ENCODE results near the gene NLN. TPM values are rescaled to one million over a fixed set of nuclear protein-coding genes. Genes with fewer than 3 reads are reported as not detected.
A peak's percentile ranks its signal among the peaks of the same experiment; 100 is the strongest.
"Not testable (repeated sequence)": the region's sequence is repeated elsewhere in the genome, so short reads cannot be mapped to it uniquely, and the experiment has no call there.

Gene NLN
- total and polyA plus RNA-seq, 2 donors = 2.5 to 7.5 TPM

DNA sequence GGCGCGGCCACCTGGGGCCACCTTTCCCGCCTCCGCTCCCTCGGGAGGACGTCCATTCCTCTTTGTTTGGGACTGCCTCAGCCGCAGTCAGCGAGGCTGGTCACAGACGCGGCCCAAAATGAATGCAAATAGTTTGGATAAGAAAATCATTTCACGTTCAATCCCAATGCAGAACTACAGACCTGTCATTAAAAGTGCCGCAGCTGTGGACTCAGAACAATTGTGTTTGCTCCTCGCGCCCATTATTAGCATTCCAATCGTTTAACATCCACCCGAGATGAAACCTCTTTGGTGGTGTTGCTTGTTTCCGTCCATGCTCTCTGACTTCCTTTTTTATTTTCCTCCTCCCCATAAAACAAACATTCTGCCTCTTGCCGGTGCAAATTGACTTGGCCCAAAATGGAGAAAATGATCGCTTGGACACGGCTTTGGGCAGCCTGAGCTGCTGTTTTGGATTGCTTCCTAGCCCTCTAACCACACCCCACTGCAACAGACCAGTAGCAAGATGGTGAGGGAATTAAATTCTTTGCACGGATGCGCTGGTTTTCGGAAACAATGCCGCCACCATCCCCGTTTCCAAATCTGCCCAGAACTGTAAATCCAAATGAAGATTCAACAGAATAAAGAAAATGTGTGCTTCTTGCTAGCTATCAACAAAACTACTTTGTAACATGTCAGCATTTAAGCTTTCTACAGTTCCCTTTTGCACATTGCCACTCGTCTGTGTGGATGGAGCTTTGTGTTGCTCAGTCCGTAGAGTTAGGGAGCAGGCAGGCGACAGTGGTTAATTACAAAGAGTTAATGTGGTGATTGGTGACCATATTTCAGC is 784 bp downstream of the NLN start:
- H3K4me3 ChIP-seq (ENCODE audit: low read length in 2 of 2) = peak overlapping the region; percentile 47 to 92
- H3K27ac ChIP-seq (ENCODE audit: low read depth in 1 of 2, low read length in 1 of 2) = no peak overlapping the region
- DNase-seq (ENCODE audit: low read depth in 6 of 9, low spot score in 9 of 9) = peak in 2 of 9 donors; percentile 13 to 27
- no peaks in the 10 kb centered on the region for H3K9me3 ChIP-seq (ENCODE audit: control insufficient read depth in 2 of 2, insufficient read depth in 1 of 2, low read length in 1 of 2)
- H3K27me3 ChIP-seq (ENCODE audit: control insufficient read depth in 2 of 2, insufficient read depth in 1 of 2, low read length in 1 of 2) = peaks cover 0 to 10% of the 10 kb centered on the region in 2 donors
- H3K36me3 ChIP-seq (ENCODE audit: control insufficient read depth in 2 of 2, insufficient read depth in 2 of 2, low read length in 1 of 2) = no peaks in the 10 kb centered on the region
- 7% methylated on average over 28 of the region's 28 CpGs for WGBS
- H3K4me1 ChIP-seq (ENCODE audit: control insufficient read depth in 2 of 2, insufficient read depth in 2 of 2, low read length in 2 of 2) = peaks cover 4 to 24% of the 10 kb centered on the region in 2 donors

DNA sequence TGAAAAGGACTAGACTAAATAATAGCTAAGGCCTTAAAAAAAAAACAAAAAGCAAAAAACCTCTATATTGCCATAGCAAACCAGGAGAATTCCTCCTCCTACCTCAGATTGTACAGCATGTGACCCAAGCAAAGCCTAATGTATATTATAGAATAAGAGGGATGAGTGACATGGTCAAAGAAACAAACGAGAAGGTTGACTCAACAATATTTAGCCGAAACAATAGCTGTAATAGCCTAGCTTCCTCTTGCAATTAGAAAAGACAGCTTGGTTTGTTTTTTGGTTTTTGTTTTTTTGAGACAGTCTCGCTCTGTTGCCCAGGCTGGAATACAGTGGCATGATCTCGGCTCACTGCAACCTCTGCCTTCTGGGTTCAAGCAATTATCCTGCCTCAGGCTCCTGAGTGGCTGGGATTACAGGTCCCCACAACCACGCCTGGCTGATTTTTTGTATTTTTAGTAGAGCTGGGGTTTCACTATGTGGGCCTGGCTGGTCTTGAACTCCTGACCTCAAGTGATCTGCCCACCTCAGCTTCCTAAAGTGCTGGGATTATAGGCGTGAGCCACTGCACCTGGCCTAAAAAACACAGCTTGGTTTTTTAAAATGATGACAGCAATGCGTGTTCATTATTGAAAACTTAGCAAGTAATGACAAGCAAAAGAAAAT is 5.6 kb downstream of the NLN start:
- WGBS = 94% methylated on average over 7 of the region's 7 CpGs
- H3K27me3 ChIP-seq (ENCODE audit: control insufficient read depth in 2 of 2, insufficient read depth in 1 of 2, low read length in 1 of 2) = peaks cover 0 to 5% of the 10 kb centered on the region in 2 donors

DNA sequence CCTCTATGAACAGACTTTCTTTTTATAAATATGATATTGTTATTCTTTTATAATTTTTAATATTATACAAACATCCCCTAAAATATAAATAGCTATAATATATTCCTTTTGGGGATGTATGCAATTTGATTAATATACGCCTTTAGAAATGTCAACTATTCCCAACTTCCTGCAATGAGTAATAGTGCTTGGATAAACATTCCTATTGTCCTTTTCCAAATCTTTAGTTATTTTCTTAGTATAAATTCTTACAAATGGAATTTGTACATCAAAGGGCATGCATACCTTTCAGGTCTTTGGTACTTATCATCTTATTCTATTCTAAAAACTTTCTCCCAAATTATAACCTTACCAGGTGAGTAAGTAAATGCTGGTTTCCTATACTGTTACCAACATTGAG is 6.2 kb downstream of the NLN start:
- Histone ChIP-seq H3K9me3 (ENCODE audit: control insufficient read depth in 2 of 2, insufficient read depth in 1 of 2, low read length in 1 of 2) (no peaks in the 10 kb centered on the region), H3K36me3 (ENCODE audit: control insufficient read depth in 2 of 2, insufficient read depth in 2 of 2, low read length in 1 of 2) (no peaks in the 10 kb centered on the region), H3K27me3 (ENCODE audit: control insufficient read depth in 2 of 2, insufficient read depth in 1 of 2, low read length in 1 of 2) (no peaks in the 10 kb centered on the region), H3K4me1 (ENCODE audit: control insufficient read depth in 2 of 2, insufficient read depth in 2 of 2, low read length in 2 of 2) (no peaks in the 10 kb centered on the region), H3K27ac (ENCODE audit: low read depth in 1 of 2, low read length in 1 of 2) (no peak overlapping the region), H3K4me3 (ENCODE audit: low read length in 2 of 2) (no peak overlapping the region)
- 99% methylated on average over 1 of the region's 1 CpG for WGBS
- DNase-seq (ENCODE audit: low read depth in 6 of 9, low spot score in 9 of 9) = no peak

More for the DNA sequence above, 5.6 kb downstream of the NLN start:
- Histone ChIP-seq H3K27ac (ENCODE audit: low read depth in 1 of 2, low read length in 1 of 2) (no peak overlapping the region), H3K4me3 (ENCODE audit: low read length in 2 of 2) (no peak overlapping the region), H3K9me3 (ENCODE audit: control insufficient read depth in 2 of 2, insufficient read depth in 1 of 2, low read length in 1 of 2) (no peaks in the 10 kb centered on the region), H3K36me3 (ENCODE audit: control insufficient read depth in 2 of 2, insufficient read depth in 2 of 2, low read length in 1 of 2) (no peaks in the 10 kb centered on the region), H3K4me1 (ENCODE audit: control insufficient read depth in 2 of 2, insufficient read depth in 2 of 2, low read length in 2 of 2) (peaks cover 0 to 5% of the 10 kb centered on the region in 2 donors)
- DNase-seq (ENCODE audit: low read depth in 6 of 9, low spot score in 9 of 9) = no peak

- H3K9me3 ChIP-seq (ENCODE audit: control insufficient read depth in 2 of 2, insufficient read depth in 1 of 2, low read length in 1 of 2) = no peaks in the 10 kb centered on the region
- no peak for DNase-seq (ENCODE audit: low read depth in 6 of 9, low spot score in 9 of 9)
- WGBS = 93% methylated on average over 2 of the region's 2 CpGs
- no peak overlapping the region for H3K4me3 ChIP-seq (ENCODE audit: low read length in 2 of 2)
- H3K4me1 ChIP-seq (ENCODE audit: control insufficient read depth in 2 of 2, insufficient read depth in 2 of 2, low read length in 2 of 2) = no peaks in the 10 kb centered on the region
- H3K27ac ChIP-seq (ENCODE audit: low read depth in 1 of 2, low read length in 1 of 2) = no peak overlapping the region
- H3K36me3 ChIP-seq (ENCODE audit: control insufficient read depth in 2 of 2, insufficient read depth in 2 of 2, low read length in 1 of 2) = no peaks in the 10 kb centered on the region
- H3K27me3 ChIP-seq (ENCODE audit: control insufficient read depth in 2 of 2, insufficient read depth in 1 of 2, low read length in 1 of 2) = no peaks in the 10 kb centered on the region
Observed at GRCh38 chr5:65730910-65731309, 8.9 kb downstream of the NLN start.

- H3K9me3 ChIP-seq (ENCODE audit: control insufficient read depth in 2 of 2, insufficient read depth in 1 of 2, low read length in 1 of 2); H3K36me3 ChIP-seq (ENCODE audit: control insufficient read depth in 2 of 2, insufficient read depth in 2 of 2, low read length in 1 of 2); DNase-seq (ENCODE audit: low read depth in 6 of 9, low spot score in 9 of 9); H3K4me1 ChIP-seq (ENCODE audit: control insufficient read depth in 2 of 2, insufficient read depth in 2 of 2, low read length in 2 of 2); H3K27ac ChIP-seq (ENCODE audit: low read depth in 1 of 2, low read length in 1 of 2); H3K4me3 ChIP-seq (ENCODE audit: low read length in 2 of 2); H3K27me3 ChIP-seq (ENCODE audit: control insufficient read depth in 2 of 2, insufficient read depth in 1 of 2, low read length in 1 of 2): not testable (repeated sequence)
- 96% methylated on average over 3 of the region's 3 CpGs for WGBS
Observed at GRCh38 chr5:65732046-65732445, 10.0 kb downstream of the NLN start.

DNA sequence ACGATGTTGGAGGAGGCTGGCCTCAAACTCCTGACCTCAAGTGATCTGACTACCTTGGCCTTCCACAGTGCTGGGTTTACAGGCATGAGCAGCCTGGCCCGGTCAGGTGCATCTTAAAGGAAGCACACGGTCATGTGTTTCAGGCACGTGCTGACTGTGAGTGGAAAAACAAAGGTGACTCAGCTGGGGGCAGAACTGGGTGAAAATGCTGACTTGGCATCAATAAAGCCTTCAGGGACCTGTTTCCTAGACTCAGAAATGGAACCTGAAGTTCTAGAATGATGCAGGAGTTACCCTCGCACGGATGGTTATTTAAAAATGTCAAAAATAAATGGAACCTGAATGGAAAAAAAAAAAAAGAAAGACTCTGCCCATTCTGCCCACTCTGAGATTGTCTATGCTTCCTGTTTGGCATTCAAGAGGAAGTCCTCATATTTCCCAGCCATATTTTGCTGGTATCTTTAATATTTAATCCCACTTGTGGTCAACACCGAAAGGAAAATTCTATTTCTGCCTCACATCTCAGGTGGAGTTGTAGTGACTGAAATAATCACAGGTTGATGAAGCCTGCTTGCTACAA is 12.3 kb downstream of the NLN start:
- 55% methylated on average over 7 of the region's 7 CpGs for WGBS
- not testable (repeated sequence) for H3K9me3 ChIP-seq (ENCODE audit: control insufficient read depth in 2 of 2, insufficient read depth in 1 of 2, low read length in 1 of 2); H3K36me3 ChIP-seq (ENCODE audit: control insufficient read depth in 2 of 2, insufficient read depth in 2 of 2, low read length in 1 of 2); H3K27me3 ChIP-seq (ENCODE audit: control insufficient read depth in 2 of 2, insufficient read depth in 1 of 2, low read length in 1 of 2); DNase-seq (ENCODE audit: low read depth in 6 of 9, low spot score in 9 of 9); H3K27ac ChIP-seq (ENCODE audit: low read depth in 1 of 2, low read length in 1 of 2); H3K4me1 ChIP-seq (ENCODE audit: control insufficient read depth in 2 of 2, insufficient read depth in 2 of 2, low read length in 2 of 2); H3K4me3 ChIP-seq (ENCODE audit: low read length in 2 of 2)

GRCh38 chr5:65734921-65735320 is 12.9 kb downstream of the NLN start:
- no peak overlapping the region for H3K4me3 ChIP-seq (ENCODE audit: low read length in 2 of 2)
- 64% methylated on average over 1 of the region's 1 CpG for WGBS
- H3K27ac ChIP-seq (ENCODE audit: low read depth in 1 of 2, low read length in 1 of 2) = no peak overlapping the region
- no peaks in the 10 kb centered on the region for H3K27me3 ChIP-seq (ENCODE audit: control insufficient read depth in 2 of 2, insufficient read depth in 1 of 2, low read length in 1 of 2)
- no peaks in the 10 kb centered on the region for H3K9me3 ChIP-seq (ENCODE audit: control insufficient read depth in 2 of 2, insufficient read depth in 1 of 2, low read length in 1 of 2)
- no peaks in the 10 kb centered on the region for H3K36me3 ChIP-seq (ENCODE audit: control insufficient read depth in 2 of 2, insufficient read depth in 2 of 2, low read length in 1 of 2)
- DNase-seq (ENCODE audit: low read depth in 6 of 9, low spot score in 9 of 9) = no peak
- no peaks in the 10 kb centered on the region for H3K4me1 ChIP-seq (ENCODE audit: control insufficient read depth in 2 of 2, insufficient read depth in 2 of 2, low read length in 2 of 2)

DNA sequence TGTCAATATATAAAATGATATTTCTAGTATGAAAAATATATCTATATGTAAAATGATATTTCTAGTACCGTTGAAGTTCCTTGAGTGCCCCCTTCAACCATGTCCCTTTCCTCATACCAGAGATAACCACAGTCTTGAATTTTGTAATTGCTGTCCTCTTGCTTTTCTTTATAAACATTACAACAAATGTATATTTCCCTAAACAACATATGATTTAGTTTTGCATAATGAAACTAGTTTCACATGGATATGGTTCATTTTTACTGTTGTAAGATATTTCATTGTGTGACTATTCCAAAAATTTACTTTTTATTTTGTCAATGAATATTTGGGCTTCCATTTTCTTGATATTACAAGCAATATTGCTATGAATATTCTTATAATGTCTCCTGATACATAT is 14.0 kb downstream of the NLN start:
- Histone ChIP-seq H3K9me3 (ENCODE audit: control insufficient read depth in 2 of 2, insufficient read depth in 1 of 2, low read length in 1 of 2) (no peaks in the 10 kb centered on the region), H3K4me1 (ENCODE audit: control insufficient read depth in 2 of 2, insufficient read depth in 2 of 2, low read length in 2 of 2) (no peaks in the 10 kb centered on the region), H3K4me3 (ENCODE audit: low read length in 2 of 2) (no peak overlapping the region), H3K36me3 (ENCODE audit: control insufficient read depth in 2 of 2, insufficient read depth in 2 of 2, low read length in 1 of 2) (no peaks in the 10 kb centered on the region), H3K27me3 (ENCODE audit: control insufficient read depth in 2 of 2, insufficient read depth in 1 of 2, low read length in 1 of 2) (no peaks in the 10 kb centered on the region), H3K27ac (ENCODE audit: low read depth in 1 of 2, low read length in 1 of 2) (no peak overlapping the region)
- DNase-seq (ENCODE audit: low read depth in 6 of 9, low spot score in 9 of 9) = no peak
- whole genome bisulfite sequencing = 97% methylated on average over 1 of the region's 1 CpG

DNA sequence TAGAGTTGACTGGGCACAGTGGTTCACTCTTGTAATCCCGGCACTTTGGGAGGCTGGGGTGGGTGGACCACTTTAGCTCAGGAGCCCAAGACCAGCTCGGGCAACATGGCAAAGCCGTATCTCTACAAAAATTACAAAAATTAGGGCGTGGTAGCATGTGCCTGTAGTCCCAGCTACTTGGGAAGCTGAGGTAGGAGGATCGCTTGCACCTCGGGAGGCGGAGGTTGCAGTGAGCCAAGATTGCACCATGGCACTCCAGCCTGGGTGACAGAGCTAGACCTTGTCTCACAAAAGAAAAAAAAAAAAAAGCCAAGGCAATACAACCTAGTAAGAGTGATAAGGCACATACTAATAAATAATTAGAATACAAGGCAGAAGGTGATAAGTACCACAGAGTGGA is 15.8 kb downstream of the NLN start:
- H3K27ac ChIP-seq (ENCODE audit: low read depth in 1 of 2, low read length in 1 of 2) = no peak overlapping the region
- H3K4me3 ChIP-seq (ENCODE audit: low read length in 2 of 2) = no peak overlapping the region
- no peak for DNase-seq (ENCODE audit: low read depth in 6 of 9, low spot score in 9 of 9)
- WGBS = 97% methylated on average over 7 of the region's 7 CpGs
- no peaks in the 10 kb centered on the region for H3K9me3 ChIP-seq (ENCODE audit: control insufficient read depth in 2 of 2, insufficient read depth in 1 of 2, low read length in 1 of 2)
- no peaks in the 10 kb centered on the region for H3K36me3 ChIP-seq (ENCODE audit: control insufficient read depth in 2 of 2, insufficient read depth in 2 of 2, low read length in 1 of 2)
- no peaks in the 10 kb centered on the region for H3K4me1 ChIP-seq (ENCODE audit: control insufficient read depth in 2 of 2, insufficient read depth in 2 of 2, low read length in 2 of 2)
- H3K27me3 ChIP-seq (ENCODE audit: control insufficient read depth in 2 of 2, insufficient read depth in 1 of 2, low read length in 1 of 2) = no peaks in the 10 kb centered on the region

Measured in thymus (tissue), 11 donors.